ACHN (cell line): ENCODE results near the gene CACNA1I.

Source experiments
- DNase-seq: peaks from one replicate; pipeline ENCODE4 v3.0.0-alpha.2; 2015
- in situ Hi-C: cut with HindIII; loops from 2 replicates; pipeline ENCODE4 v1.10.0; 2017; ENCODE audit warnings: low sequenced_read_pairs, low pct_ligation_motif_present, low pct_unique_long_range_greater_than_20kb

Gene CACNA1I

DNA sequence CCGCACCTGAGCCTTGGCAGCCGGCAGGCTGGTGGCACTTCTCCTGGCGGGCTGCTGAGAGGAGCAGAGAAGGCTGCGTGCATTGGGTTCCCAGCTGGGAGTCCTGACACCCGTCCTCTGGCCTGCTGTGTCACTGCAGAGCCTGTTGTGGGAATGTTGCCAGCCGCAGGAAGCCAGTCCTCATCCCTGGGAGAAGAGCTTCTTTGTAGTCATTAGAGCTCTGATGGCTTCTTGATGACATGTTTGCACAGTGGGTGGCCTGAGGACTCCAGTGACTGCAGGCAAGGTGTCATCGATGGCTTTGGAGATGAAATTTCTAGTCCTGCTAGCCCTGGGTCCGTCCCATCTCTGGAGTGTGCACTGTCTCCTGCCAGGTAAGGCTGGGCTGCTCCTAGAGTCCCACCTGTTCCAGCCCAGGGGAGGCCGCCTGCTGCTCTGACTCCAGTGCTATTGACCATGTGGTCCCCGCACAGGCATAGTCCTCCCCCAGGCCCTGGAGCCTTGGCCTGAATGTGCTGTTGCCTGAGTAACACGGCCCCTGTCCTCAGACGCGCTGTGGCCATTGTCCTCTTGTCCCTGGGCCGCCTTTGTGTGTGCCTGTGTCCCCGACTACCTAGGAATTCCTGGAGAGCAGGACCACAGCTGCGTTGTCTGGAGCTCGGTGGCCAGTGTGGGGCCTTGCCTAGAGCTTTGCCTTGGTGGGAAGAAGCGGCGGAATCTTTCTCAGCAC, 129.2 kb downstream of the CACNA1I start:
- no peak for DNase-seq
- in situ Hi-C loops, result no loop called here

DNA sequence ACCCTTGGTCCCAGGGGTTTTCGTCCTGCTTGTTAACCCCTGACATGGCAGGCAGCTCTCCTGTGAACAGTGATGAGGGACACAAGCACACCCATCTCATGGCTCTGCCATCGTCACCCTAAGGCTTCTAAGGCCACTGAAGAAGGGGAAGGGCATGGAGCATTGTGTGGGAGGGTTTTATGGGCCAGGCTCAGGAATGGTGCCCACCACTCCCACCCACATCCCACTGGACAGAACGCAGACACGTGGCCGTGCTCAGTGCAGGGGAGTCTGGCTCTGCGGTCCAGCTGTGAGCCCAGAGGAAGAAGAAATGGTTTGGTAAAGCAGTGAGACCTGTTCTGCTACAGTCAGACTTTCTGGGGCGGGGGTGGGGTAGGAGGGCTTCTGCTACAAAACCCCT, 130.0 kb downstream of the CACNA1I start:
- in situ Hi-C loops, result no loop called here
- no peak for DNase-seq

DNA sequence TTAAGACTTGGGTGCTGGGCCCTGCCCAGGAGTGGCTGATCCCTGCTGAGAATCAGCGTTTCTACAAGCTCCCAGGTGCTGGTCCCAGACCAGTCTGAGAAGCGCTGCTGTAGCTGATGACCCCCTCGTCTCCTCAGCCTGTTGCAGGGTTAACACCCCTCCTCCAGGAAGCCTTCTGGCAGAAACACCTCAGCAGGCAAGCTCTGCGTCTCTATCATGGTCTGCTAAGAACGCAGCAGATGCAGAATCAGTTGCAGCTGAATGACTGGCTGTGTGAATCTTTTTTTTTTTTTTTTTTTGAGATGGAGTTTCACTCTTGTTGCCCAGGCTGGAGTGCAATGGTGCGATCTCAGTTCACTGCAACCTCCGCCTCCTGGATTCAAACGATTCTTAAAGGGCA, 132.5 kb downstream of the CACNA1I start:
- in situ Hi-C loops, result no loop called here
- no peak for DNase-seq

DNA sequence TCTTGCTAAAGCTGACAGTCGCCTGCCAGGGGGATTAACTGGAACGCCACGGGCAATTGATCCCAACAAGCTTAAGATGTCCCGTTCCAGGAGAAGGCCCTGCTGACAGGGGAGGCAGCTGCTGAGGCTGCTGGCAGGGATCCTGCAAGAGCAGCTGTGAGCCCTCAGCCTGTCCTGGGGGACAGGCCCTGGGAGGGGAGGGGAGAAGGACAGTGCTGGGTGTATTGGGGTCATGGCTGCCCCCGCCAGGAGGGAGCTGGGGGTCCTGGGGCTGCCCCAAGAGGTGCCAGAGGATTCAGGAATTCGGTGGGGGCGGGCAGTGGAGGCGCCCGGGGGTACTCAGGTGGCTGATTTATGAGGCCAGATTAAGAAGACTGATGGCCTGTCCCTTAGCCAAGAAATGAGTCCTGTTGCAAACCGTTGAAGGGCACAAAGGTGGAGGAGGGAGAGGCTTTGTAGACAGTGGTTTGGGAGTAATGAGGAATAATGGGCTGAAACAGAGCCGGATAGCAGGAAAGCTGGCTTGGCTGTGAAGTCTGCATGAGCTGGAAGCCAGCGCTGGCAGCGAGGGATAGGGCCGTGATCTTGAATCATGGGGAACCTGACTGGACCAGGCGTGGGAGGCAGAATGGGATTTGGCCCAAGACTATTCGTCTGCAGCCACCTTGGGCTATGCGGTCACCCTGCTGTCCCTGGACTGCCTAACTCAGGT, 133.5 kb downstream of the CACNA1I start:
- in situ Hi-C loops, result no loop called here

DNA sequence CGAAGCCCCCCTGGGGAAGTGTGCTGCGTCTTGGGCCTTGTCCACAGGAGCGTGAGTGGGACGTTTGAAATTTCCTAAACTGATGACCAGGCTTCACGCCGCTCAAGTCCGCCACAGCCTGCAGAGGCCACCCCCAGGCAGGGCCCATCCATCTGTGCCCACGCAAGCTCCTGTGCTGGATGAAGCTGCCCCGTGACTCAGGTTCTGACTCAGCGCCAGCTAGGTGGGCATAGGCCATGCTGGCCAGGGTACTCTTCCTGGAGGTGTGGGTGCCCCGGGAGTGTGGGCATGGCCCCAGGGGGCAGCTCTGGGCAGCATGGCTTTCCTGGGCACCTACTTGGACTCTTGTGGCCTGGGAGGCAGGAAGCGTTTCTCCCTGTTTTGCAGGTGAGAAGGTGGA, 134.8 kb downstream of the CACNA1I start:
- in situ Hi-C loops, result no loop called here
- DNase-seq, result no peak

More for the DNA sequence above, 133.5 kb downstream of the CACNA1I start:
- no peak for DNase-seq

DNA sequence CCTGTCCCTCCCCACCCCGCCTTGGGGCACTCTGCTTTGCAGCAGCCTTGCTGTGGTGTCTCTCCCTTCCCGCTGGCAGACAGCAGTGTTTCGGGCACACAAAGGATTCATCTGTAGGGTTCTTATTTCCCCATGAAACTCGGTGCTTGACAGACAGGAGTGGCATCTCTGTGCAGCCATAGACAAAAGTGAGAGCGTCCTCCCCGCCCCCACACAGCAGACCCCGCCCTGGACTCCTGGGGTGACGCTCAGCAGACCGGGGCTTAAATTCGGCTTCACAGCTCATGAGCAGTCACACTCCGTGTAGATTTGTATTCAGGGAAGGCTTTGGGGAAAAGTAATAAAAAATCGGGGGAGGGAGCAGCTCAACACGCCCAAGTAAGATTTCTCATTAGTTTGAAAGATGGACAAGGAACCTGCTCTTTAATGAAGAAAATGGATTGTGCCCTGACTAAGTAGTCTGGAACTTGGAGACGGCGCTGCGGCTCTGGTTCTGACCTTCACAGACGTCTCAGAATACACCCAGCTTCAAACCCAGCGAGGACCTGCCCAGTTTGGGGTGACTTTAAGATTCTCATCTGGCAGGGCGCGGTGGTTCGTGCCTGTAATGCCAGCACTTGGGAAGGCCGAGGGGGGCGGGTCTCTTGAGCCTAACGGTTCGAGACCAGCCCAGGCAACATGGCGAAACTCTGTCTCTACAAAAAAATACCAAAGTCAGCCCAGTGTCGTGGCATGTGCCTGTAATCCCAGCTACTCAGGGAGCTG, 136.0 kb downstream of the CACNA1I start:
- in situ Hi-C loops, result no loop called here

DNA sequence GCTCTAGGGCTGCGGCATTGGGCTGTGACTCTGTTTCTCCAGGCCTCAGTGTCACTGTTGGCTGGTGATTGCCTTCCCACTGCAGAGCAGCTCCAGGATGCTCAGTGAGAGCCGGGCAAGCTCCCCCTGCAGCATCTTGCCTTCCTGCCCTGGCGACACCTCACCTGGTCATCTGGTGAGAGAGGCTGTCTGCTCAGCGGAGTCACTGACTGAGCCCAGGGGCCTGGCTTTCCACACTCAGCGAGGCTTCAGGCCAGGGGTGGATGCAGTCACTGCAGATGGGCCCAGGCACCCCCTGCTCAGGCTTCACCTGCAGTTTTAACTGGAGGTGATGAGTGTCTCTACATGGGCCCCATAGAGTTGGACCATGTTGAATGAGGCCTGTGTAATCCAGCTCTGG, 136.8 kb downstream of the CACNA1I start:
- no peak for DNase-seq
- in situ Hi-C loops, result no loop called here

More for the DNA sequence above, 136.0 kb downstream of the CACNA1I start:
- no peak for DNase-seq

DNA sequence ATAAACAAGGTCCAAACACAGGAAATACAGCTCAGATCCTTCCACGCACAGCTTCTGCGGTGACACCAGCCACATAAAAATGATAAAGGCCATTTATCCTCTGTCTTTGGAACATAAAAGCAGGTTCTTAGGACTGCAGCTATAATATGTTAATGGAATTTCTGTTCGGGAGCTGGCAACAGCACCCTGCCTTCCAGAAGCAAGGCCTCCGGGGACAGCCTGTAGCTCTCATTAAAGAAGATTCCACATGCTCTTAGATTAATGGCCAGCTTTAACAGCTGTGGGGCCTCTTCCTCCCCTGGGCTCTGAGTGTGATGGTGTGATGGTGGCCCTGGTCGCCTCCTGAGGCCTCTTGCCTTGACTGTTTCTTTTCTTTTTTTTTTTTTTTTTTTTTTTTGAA, 137.3 kb downstream of the CACNA1I start:
- no peak for DNase-seq
- in situ Hi-C loops, result no loop called here

DNA sequence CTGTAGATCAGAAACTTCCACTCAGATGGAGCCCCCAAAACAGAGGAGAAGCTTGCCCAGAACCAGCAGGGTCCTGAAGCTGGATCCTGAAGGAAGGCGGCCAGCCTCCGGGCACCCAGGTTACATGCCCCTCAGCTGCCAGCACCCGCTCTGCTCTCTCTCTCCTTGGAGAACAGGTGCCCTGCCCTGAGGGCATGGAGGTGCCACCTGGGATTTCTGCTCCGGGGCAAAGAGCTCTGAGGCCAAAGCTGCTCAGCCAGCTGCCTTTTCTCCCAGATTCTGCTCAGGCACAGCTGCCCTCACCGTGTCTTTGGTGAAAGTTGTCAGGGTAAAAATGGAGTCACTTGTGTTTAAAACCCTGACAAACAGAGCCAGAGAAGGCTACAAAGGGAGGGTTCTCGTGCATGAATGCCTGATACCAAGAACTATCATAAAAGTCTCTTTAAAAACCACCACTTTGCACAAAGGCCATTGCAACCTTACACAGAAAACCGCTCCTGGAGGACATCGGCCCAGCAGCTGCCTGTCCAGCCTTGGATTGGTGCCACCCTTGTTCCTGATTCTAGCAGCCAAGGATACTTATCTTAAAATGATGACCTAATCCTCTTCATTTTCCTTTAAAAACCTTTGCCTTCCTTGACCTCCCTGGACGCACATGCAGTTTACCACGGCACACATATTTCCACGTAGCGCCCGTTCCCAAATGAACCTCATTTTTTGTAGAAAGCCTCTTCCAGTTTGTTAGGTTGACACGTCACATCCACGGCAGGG, 140.0 kb downstream of the CACNA1I start:
- DNase-seq, result no peak
- in situ Hi-C loops, result no loop called here

DNA sequence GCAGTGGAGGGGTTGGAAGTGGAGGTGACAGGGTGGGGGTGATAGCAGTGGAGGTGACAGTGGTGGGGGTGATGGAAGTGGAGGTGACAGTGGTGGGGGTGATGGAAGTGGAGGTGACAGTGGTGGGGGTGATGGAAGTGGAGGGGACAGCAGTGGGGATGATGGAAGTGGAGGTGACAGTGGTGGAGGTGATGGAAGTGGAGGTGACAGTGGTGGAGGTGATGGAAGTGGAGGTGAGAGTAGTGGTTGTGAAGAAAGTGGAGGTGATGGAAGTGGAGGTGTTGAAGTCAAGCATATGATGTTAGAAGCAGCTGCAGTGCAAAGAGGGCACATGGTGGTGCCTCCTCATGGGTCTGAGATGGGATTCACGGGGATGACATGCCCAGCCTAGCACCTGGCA, 141.5 kb downstream of the CACNA1I start:
- DNase-seq, result no peak

DNA sequence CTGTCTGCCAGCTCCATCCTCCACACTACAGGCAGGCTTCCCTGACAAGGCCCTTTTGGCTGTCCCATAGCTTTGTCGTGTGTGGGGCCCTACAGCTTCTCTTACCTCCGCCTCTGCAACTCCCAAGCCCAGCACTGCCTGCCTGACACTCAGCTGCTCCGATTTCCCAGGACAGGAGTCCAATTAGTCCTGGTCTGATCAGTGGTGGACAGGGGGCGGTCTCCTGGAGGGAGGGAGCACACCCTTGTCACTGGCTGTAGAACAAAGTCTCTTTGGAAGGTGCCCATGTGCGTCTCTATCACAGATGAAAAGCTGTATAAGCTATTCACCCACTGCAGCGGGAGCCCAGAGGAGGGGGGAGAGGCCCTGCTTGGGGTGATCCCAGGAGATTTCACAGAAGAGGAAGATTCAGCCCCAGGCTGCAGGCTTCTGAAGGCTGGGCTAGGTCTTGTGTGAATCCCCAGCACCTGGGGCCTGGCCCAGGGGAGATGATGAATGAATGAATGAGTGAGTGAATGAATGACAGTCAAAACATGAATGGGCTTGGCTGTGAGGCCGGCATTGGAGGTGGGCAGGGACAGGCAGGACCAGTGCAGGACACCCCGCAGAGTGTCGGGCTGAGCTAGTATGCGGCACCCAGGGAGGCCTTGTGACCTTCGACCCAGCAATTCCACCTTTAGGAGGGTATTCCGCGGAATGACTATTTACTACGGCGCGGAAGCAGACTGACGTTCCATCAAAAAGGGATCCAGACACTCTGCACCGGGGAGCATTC, 142.4 kb downstream of the CACNA1I start:
- DNase-seq, result no peak
- in situ Hi-C loops, result no loop called here

More for the DNA sequence above, 141.5 kb downstream of the CACNA1I start:
- in situ Hi-C loops, result no loop called here

DNA sequence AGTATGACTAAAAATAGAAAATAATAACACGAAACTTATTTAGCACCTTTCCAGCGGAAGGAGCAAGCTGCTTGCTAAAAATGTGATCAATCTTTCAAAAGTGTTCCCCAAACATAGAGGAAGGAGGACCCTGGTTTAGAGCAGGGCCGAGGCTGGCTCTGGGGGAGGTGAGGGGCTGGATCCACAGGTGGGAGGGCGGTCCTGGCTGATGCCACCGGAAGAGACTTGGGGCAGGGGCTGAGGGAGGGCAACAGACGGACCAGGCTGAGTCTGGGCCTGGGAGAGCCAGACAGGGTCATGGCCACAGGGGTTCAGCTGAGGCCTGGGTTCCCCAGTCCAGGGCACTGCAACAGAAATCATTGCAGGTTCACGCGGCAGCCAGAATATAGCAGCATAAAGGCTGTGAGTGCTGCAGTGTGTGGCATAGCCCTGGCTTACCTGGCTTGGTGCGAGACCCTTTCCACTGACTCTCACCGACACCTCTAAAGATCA, 143.3 kb downstream of the CACNA1I start:
- in situ Hi-C loops, result no loop called here
- DNase-seq, result no peak

DNA sequence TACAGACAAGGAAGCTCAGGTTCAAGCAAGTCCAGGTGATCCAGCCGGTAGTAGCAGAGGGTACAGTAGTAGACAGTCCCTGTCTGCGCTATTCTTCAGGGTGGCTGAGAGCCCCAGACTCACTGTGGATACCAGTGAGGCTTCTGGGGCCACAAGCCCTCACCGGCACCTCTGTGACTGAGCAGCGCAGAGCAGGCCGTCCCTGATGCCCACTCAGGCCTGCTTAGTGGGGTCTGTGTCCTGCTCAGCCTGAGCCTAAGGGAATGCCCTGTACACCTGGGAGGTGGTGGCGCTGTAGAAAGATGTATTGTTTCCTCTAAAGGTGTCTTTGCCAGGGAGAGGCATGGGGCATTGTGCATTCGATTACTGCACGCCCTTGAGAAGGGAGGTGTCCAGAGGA, 143.8 kb downstream of the CACNA1I start:
- in situ Hi-C loops, result no loop called here
- no peak for DNase-seq

DNA sequence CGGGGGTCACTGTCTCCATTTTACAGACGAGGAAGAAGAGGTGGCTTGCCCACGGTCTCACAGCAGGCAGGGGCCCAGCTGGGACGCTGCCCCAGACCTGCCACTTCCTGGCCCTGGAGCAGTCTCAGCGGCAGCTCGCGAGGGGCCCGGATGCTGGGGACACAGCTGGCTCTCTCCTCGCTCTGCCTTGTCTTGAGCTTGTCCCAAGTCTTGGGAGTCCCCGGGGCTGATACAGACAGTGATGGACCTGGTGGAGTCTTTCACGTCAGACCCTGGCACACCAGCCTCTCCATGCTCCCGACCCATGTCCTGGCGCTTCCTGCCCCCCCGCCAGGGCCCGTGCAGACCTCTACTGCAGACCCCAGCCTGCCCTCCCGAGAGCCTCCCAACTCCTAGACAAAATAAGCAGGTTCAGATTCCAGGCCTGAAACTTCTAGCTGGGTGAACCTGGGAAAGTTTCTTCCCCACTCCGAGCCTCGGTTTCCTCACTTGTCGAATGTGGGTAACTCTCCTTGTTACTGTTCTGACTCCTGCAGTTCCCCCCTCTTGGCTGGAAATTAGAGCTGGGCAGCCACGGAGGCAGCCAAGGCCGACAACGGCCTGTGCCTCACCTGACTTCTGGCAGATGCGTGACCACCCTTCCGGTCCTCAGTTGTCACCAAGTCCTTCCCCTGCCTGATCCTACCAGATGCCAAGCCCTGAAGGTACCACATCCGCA, 145.4 kb downstream of the CACNA1I start:
- in situ Hi-C loops, result no loop called here
- no peak for DNase-seq

DNA sequence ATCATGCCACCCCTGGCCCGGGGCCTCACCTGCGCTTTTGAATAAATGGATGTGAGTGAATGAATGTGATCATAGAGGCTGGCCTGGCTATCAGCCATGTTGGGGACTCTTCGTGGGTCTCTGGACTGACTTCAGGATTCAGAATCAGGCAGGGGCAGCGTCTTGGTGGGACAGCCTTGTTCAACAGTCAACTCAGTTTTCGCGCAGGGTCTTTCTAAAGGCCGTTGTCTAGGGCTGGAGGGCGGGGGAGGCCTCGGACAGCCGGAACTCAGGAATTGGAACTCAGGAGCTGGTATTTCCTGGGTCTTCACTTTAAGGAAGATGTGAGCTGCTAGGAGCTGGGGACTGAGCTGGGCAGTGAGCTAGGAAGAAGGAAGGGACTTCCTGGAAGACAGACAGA, 146.0 kb downstream of the CACNA1I start:
- in situ Hi-C loops, result no loop called here
- DNase-seq, result no peak

DNA sequence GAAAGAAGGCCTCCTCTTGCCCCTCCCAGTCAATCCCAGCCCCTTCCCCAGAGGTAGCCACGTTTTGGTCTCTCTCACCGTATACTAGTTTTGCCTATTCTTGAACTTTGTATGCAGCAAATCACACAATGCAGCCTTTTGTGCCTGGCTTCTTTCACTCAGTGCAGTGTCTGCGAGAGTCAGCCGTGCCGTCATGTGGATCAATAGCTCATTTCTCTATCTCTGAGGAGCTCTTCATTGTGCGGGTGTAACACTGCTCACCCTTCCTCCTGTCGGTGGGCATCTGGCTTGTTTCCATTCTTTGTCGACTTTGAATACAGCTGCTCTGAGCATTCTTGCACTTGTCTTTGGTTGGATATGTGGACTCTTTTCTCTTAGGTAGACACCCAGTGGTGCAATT, 146.5 kb downstream of the CACNA1I start:
- DNase-seq, result no peak
- in situ Hi-C loops, result no loop called here

DNA sequence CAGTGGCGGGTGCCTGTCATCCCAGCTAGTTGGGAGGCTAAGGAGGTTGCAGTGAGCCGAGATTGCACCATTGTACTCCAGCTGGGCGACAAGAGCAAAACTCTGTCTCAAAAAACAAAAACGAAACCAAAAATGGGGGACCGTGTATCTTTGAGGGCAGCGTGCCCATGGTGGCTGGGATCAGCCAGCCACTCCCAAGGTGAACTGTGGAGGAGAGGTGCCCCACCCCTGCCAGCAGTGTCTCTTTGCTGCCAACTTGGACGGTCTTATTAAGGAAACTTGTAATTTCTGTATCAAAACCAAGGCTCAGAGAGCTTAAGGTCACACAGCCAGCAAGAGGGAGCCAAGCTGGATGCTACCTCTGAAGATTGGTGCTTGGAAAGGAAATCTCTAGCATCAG, 147.7 kb downstream of the CACNA1I start:
- DNase-seq, result no peak
- in situ Hi-C loops, result no loop called here
